ENCODE results near the gene SSBP2.

Gene SSBP2

GRCh38 chr5:81429985-81430384, 320.9 kb downstream of the SSBP2 start:
- no peaks in the 10 kb centered on the region for H3K36me3 ChIP-seq (ENCODE audit: control insufficient read depth in 1 of 2, insufficient read depth in 2 of 2, low read length in 2 of 2)
- no peak overlapping the region for H3K9ac ChIP-seq (ENCODE audit: low read depth in 1 of 2, low read length in 2 of 2)
- H3K4me1 ChIP-seq (ENCODE audit: control insufficient read depth in 1 of 2, insufficient read depth in 2 of 2, low read length in 2 of 2) = no peaks in the 10 kb centered on the region
- H3K4me3 ChIP-seq (ENCODE audit: low read depth in 1 of 2, low read length in 2 of 2) = no peak overlapping the region
- H3K9me3 ChIP-seq (ENCODE audit: control insufficient read depth in 1 of 2, low read length in 2 of 2) = no peaks in the 10 kb centered on the region
- no peaks in the 10 kb centered on the region for H3K27me3 ChIP-seq (ENCODE audit: control insufficient read depth in 1 of 2, insufficient read depth in 2 of 2, low read length in 2 of 2)
- no peak overlapping the region for H3K27ac ChIP-seq (ENCODE audit: low read depth, low read length)

- Histone ChIP-seq H3K9me3 (ENCODE audit: control insufficient read depth in 1 of 2, low read length in 2 of 2) (no peaks in the 10 kb centered on the region), H3K27me3 (ENCODE audit: control insufficient read depth in 1 of 2, insufficient read depth in 2 of 2, low read length in 2 of 2) (no peaks in the 10 kb centered on the region), H3K4me3 (ENCODE audit: low read depth in 1 of 2, low read length in 2 of 2) (no peak overlapping the region), H3K36me3 (ENCODE audit: control insufficient read depth in 1 of 2, insufficient read depth in 2 of 2, low read length in 2 of 2) (no peaks in the 10 kb centered on the region), H3K9ac (ENCODE audit: low read depth in 1 of 2, low read length in 2 of 2) (no peak overlapping the region), H3K27ac (ENCODE audit: low read depth, low read length) (no peak overlapping the region), H3K4me1 (ENCODE audit: control insufficient read depth in 1 of 2, insufficient read depth in 2 of 2, low read length in 2 of 2) (no peaks in the 10 kb centered on the region)
These were observed 321.5 kb downstream of the SSBP2 start for GRCh38 chr5:81429363-81429762.

GRCh38 chr5:81428861-81429260, 322.0 kb downstream of the SSBP2 start:
- Histone ChIP-seq H3K27ac (ENCODE audit: low read depth, low read length) (no peak overlapping the region), H3K9ac (ENCODE audit: low read depth in 1 of 2, low read length in 2 of 2) (no peak overlapping the region), H3K9me3 (ENCODE audit: control insufficient read depth in 1 of 2, low read length in 2 of 2) (no peaks in the 10 kb centered on the region), H3K27me3 (ENCODE audit: control insufficient read depth in 1 of 2, insufficient read depth in 2 of 2, low read length in 2 of 2) (no peaks in the 10 kb centered on the region), H3K4me1 (ENCODE audit: control insufficient read depth in 1 of 2, insufficient read depth in 2 of 2, low read length in 2 of 2) (no peaks in the 10 kb centered on the region), H3K36me3 (ENCODE audit: control insufficient read depth in 1 of 2, insufficient read depth in 2 of 2, low read length in 2 of 2) (no peaks in the 10 kb centered on the region), H3K4me3 (ENCODE audit: low read depth in 1 of 2, low read length in 2 of 2) (no peak overlapping the region)

DNA sequence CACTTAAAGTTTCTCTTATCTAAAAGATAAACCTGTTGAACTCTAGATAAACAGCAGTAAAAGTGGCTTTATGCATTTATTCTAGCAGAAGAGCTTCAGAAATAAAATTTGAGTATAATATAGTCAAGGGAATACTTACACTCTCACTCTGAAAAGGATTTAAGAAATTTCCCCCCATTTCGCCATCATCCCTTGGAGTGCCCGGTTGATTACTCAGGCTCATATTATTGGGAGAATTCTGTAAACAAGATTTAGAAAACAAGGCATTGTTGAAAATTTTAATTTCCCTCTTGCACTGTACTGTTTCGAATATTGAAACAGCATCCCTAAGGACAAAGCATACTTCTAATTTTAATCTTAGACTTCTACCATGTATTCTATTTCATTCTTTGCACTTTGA, 322.5 kb downstream of the SSBP2 start:
- no peaks in the 10 kb centered on the region for H3K9me3 ChIP-seq (ENCODE audit: control insufficient read depth in 1 of 2, low read length in 2 of 2)
- H3K27ac ChIP-seq (ENCODE audit: low read depth, low read length) = no peak overlapping the region
- H3K36me3 ChIP-seq (ENCODE audit: control insufficient read depth in 1 of 2, insufficient read depth in 2 of 2, low read length in 2 of 2) = no peaks in the 10 kb centered on the region
- no peak overlapping the region for H3K4me3 ChIP-seq (ENCODE audit: low read depth in 1 of 2, low read length in 2 of 2)
- H3K4me1 ChIP-seq (ENCODE audit: control insufficient read depth in 1 of 2, insufficient read depth in 2 of 2, low read length in 2 of 2) = no peaks in the 10 kb centered on the region
- H3K9ac ChIP-seq (ENCODE audit: low read depth in 1 of 2, low read length in 2 of 2) = no peak overlapping the region
- no peaks in the 10 kb centered on the region for H3K27me3 ChIP-seq (ENCODE audit: control insufficient read depth in 1 of 2, insufficient read depth in 2 of 2, low read length in 2 of 2)

DNA sequence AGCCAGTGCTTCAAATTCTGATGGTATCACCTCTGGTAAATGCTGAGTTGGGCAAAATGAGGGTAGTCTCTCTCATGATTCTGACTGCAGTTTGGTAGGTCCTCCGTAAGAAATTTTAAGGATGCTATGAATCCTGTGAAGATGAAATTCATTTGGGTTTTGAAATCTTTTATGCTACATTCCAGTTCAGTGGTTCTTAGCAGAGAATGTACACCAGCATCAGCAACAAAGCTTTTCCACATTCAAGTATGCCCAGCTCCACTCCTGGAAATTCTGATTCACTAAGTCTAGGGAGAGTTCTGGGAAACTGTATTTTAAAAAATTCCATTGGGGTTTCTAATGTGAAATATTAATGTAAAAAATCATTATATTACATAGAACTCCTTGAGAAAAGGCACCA, 323.3 kb downstream of the SSBP2 start:
- no peaks in the 10 kb centered on the region for H3K36me3 ChIP-seq (ENCODE audit: control insufficient read depth in 1 of 2, insufficient read depth in 2 of 2, low read length in 2 of 2)
- no peaks in the 10 kb centered on the region for H3K9me3 ChIP-seq (ENCODE audit: control insufficient read depth in 1 of 2, low read length in 2 of 2)
- H3K27ac ChIP-seq (ENCODE audit: low read depth, low read length) = no peak overlapping the region
- H3K4me1 ChIP-seq (ENCODE audit: control insufficient read depth in 1 of 2, insufficient read depth in 2 of 2, low read length in 2 of 2) = no peaks in the 10 kb centered on the region
- no peak overlapping the region for H3K4me3 ChIP-seq (ENCODE audit: low read depth in 1 of 2, low read length in 2 of 2)
- no peak overlapping the region for H3K9ac ChIP-seq (ENCODE audit: low read depth in 1 of 2, low read length in 2 of 2)
- no peaks in the 10 kb centered on the region for H3K27me3 ChIP-seq (ENCODE audit: control insufficient read depth in 1 of 2, insufficient read depth in 2 of 2, low read length in 2 of 2)

DNA sequence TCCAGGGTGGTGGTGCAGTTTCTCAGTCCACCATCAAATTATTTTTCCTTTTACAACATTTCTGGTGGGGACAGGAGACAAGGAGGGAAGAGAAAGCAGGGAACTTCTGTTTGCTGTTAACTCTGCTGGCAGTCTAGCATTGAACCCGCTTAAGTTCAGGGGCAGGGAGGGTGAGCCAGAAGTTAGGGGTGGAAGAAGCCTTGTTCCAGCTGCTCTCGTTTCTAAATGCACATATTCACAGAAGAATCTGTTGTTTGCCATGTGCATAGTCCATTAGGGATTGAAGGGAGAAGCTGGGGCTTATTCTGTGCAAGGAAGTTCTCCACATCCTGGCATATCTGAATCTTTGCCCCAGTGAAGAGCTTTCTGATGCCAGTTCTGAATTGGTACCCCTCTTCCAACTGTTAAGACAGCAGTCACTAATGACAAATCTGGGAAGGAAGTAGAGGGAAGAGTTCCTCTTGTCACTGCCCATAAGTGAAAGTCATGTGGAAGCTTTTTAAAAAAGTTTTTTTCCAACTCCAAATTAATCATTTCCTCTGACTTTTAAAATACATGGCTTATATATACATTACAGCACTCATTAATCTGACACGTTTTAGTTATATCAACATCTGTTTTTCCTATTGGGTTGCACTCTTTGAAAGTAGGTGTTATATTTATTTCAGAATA, 324.4 kb downstream of the SSBP2 start:
- no peak overlapping the region for H3K27ac ChIP-seq (ENCODE audit: low read depth, low read length)
- no peaks in the 10 kb centered on the region for H3K36me3 ChIP-seq (ENCODE audit: control insufficient read depth in 1 of 2, insufficient read depth in 2 of 2, low read length in 2 of 2)
- no peaks in the 10 kb centered on the region for H3K9me3 ChIP-seq (ENCODE audit: control insufficient read depth in 1 of 2, low read length in 2 of 2)
- no peak overlapping the region for H3K9ac ChIP-seq (ENCODE audit: low read depth in 1 of 2, low read length in 2 of 2)
- no peaks in the 10 kb centered on the region for H3K4me1 ChIP-seq (ENCODE audit: control insufficient read depth in 1 of 2, insufficient read depth in 2 of 2, low read length in 2 of 2)
- no peaks in the 10 kb centered on the region for H3K27me3 ChIP-seq (ENCODE audit: control insufficient read depth in 1 of 2, insufficient read depth in 2 of 2, low read length in 2 of 2)
- no peak overlapping the region for H3K4me3 ChIP-seq (ENCODE audit: low read depth in 1 of 2, low read length in 2 of 2)

DNA sequence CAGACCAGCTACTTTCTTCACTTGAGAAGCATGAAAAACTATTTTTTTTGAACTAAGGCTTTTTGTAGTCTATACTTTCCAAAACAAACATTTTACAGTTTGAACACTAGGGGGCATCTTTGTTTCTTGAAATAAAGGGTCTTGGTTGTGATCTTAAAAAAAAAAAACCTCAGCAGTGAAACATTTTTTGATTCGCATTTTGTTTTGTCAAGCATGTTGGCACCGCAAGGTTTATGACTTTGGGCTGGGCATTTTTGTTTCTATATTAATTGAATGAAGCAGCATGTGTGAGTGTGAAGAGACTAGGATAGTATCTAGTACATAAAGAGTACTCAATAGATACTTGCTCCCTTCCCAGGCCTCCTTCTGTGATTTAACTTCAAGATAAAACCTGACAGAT, 325.3 kb downstream of the SSBP2 start:
- no peaks in the 10 kb centered on the region for H3K9me3 ChIP-seq (ENCODE audit: control insufficient read depth in 1 of 2, low read length in 2 of 2)
- no peak overlapping the region for H3K27ac ChIP-seq (ENCODE audit: low read depth, low read length)
- no peak overlapping the region for H3K9ac ChIP-seq (ENCODE audit: low read depth in 1 of 2, low read length in 2 of 2)
- no peak overlapping the region for H3K4me3 ChIP-seq (ENCODE audit: low read depth in 1 of 2, low read length in 2 of 2)
- no peaks in the 10 kb centered on the region for H3K4me1 ChIP-seq (ENCODE audit: control insufficient read depth in 1 of 2, insufficient read depth in 2 of 2, low read length in 2 of 2)
- no peaks in the 10 kb centered on the region for H3K27me3 ChIP-seq (ENCODE audit: control insufficient read depth in 1 of 2, insufficient read depth in 2 of 2, low read length in 2 of 2)
- H3K36me3 ChIP-seq (ENCODE audit: control insufficient read depth in 1 of 2, insufficient read depth in 2 of 2, low read length in 2 of 2) = no peaks in the 10 kb centered on the region

GRCh38 chr5:81424728-81425127, 326.2 kb downstream of the SSBP2 start:
- Histone ChIP-seq H3K27me3 (ENCODE audit: control insufficient read depth in 1 of 2, insufficient read depth in 2 of 2, low read length in 2 of 2) (no peaks in the 10 kb centered on the region), H3K4me3 (ENCODE audit: low read depth in 1 of 2, low read length in 2 of 2) (no peak overlapping the region), H3K9ac (ENCODE audit: low read depth in 1 of 2, low read length in 2 of 2) (no peak overlapping the region), H3K27ac (ENCODE audit: low read depth, low read length) (no peak overlapping the region), H3K4me1 (ENCODE audit: control insufficient read depth in 1 of 2, insufficient read depth in 2 of 2, low read length in 2 of 2) (no peaks in the 10 kb centered on the region), H3K36me3 (ENCODE audit: control insufficient read depth in 1 of 2, insufficient read depth in 2 of 2, low read length in 2 of 2) (peaks cover 0 to 4% of the 10 kb centered on the region in 2 donors), H3K9me3 (ENCODE audit: control insufficient read depth in 1 of 2, low read length in 2 of 2) (no peaks in the 10 kb centered on the region)

GRCh38 chr5:81422671-81423070, 328.2 kb downstream of the SSBP2 start:
- H3K9ac ChIP-seq (ENCODE audit: low read depth in 1 of 2, low read length in 2 of 2) = no peak overlapping the region
- H3K4me1 ChIP-seq (ENCODE audit: control insufficient read depth in 1 of 2, insufficient read depth in 2 of 2, low read length in 2 of 2) = no peaks in the 10 kb centered on the region
- no peaks in the 10 kb centered on the region for H3K27me3 ChIP-seq (ENCODE audit: control insufficient read depth in 1 of 2, insufficient read depth in 2 of 2, low read length in 2 of 2)
- no peak overlapping the region for H3K4me3 ChIP-seq (ENCODE audit: low read depth in 1 of 2, low read length in 2 of 2)
- H3K36me3 ChIP-seq (ENCODE audit: control insufficient read depth in 1 of 2, insufficient read depth in 2 of 2, low read length in 2 of 2) = peaks cover 0 to 4% of the 10 kb centered on the region in 2 donors
- H3K9me3 ChIP-seq (ENCODE audit: control insufficient read depth in 1 of 2, low read length in 2 of 2) = no peaks in the 10 kb centered on the region
- H3K27ac ChIP-seq (ENCODE audit: low read depth, low read length) = no peak overlapping the region

DNA sequence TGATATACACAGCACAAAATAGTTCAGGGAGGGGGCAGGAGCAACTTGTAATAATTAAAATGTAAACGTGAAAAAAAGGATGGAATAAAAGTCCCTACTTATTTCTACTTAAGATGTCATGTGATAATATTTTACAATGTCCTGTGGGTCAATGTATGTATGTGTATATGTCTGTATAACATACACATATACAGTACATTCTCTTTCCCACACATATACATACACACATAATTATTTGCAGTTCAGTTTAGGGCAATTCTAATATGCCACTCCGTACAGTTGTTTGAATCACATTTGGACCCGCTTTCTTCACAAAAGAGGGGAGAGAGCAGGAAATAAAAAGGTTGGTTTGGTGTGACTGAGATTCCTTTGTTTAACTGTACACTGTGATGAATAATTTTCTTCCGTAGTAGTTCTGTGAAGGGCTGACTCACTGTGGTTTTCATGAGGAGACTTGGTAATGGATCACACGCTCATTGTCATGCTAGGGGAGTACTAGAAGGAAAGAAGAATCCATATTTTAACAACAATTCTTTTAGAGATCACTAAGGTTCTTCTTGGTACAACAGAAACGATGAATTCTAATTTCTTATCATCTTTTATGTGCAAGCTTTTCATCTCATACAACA, 330.7 kb downstream of the SSBP2 start:
- H3K9ac ChIP-seq (ENCODE audit: low read depth in 1 of 2, low read length in 2 of 2) = no peak overlapping the region
- no peaks in the 10 kb centered on the region for H3K4me1 ChIP-seq (ENCODE audit: control insufficient read depth in 1 of 2, insufficient read depth in 2 of 2, low read length in 2 of 2)
- no peak overlapping the region for H3K4me3 ChIP-seq (ENCODE audit: low read depth in 1 of 2, low read length in 2 of 2)
- H3K36me3 ChIP-seq (ENCODE audit: control insufficient read depth in 1 of 2, insufficient read depth in 2 of 2, low read length in 2 of 2) = peaks cover 0 to 4% of the 10 kb centered on the region in 2 donors
- H3K9me3 ChIP-seq (ENCODE audit: control insufficient read depth in 1 of 2, low read length in 2 of 2) = no peaks in the 10 kb centered on the region
- no peak overlapping the region for H3K27ac ChIP-seq (ENCODE audit: low read depth, low read length)
- no peaks in the 10 kb centered on the region for H3K27me3 ChIP-seq (ENCODE audit: control insufficient read depth in 1 of 2, insufficient read depth in 2 of 2, low read length in 2 of 2)
